ENCODE data around the gene TTC34. TPM values are rescaled to one million over a fixed set of nuclear protein-coding genes. Genes with fewer than 3 reads are reported as not detected.

The TTC34 gene
- total and polyA plus RNA-seq, 5 experiments from 2014 or later: 0.03 to 6.2 (median 0.37) TPM

Other genes starting within 250 kb of the TTC34 start
- gene TNFRSF14, start 245.3 kb downstream of the TTC34 start, total RNA-seq: 100 to 1,000 TPM; 187 to 190 TPM
- gene TNFRSF14, start 245.3 kb downstream of the TTC34 start, polyA plus RNA-seq: 10 to 100 TPM; 45.8 to 61.6 (median 48.9) TPM
- gene PRXL2B, start 214.9 kb downstream of the TTC34 start, total RNA-seq: 10 to 100 TPM; 39.6 to 45.4 TPM
- 10 to 100 TPM; 20.6 to 37.5 (median 27.4) TPM for gene PRXL2B, start 214.9 kb downstream of the TTC34 start, polyA plus RNA-seq
- gene MMEL1, start 168.7 kb downstream of the TTC34 start, total RNA-seq: 1 to 10 TPM; 2.5 to 3.3 TPM
- gene MMEL1, start 168.7 kb downstream of the TTC34 start, polyA plus RNA-seq: 10 to 100 TPM in 1 of 3 donors, 1 to 10 TPM in 2; 6.0 to 18.9 (median 9.6) TPM
- not detected for gene ACTRT2, start 219.8 kb upstream of the TTC34 start, total RNA-seq
- not detected for gene ACTRT2, start 219.8 kb upstream of the TTC34 start, polyA plus RNA-seq

All from naive thymus-derived CD8-positive, alpha-beta T cell (primary cell).